Suppressor macrophage treated with lipopolysaccharide for 1 hour (primary cell): ENCODE results near the gene UST.
"Not testable (repeated sequence)": the region's sequence is repeated elsewhere in the genome, so short reads cannot be mapped to it uniquely, and the experiment has no call there.

ENCODE experiments used
- DNase-seq, 3 donors: peaks; one replicate each; pipeline ENCODE4 v3.0.0-alpha.2; 2020 to 2022

Gene UST

DNA sequence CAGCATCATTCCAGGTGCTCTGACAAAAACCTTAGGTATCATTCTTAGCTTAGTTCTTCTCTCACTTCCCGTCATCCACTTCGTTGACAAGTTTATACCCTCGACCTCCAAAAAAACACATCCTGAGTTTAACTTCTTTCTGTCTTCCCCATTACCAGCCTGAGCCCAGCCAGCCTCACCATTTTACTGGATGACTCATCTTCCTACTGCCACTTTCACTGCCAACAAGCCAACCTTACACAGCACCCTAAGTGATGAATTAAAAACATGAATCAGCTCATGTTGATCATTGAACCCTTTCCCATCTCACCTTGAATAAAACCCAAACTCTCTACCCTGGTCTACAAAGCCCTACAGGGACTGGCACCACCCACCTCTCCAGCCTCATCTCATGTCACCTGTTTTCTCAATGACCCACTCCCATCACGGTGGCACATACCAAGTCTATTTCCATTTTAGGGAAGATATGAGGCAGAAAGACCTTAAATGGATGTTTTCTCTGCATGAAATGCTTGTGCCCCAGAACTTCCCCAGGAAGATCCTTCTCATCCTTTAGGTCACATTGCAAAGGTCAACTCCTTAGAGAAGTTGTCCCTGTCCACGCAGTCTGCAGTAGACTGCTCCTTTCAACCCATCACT, 9.9 kb upstream of the UST start:
- DNase-seq = peak; percentile 34 to 51 (median 36)

DNA sequence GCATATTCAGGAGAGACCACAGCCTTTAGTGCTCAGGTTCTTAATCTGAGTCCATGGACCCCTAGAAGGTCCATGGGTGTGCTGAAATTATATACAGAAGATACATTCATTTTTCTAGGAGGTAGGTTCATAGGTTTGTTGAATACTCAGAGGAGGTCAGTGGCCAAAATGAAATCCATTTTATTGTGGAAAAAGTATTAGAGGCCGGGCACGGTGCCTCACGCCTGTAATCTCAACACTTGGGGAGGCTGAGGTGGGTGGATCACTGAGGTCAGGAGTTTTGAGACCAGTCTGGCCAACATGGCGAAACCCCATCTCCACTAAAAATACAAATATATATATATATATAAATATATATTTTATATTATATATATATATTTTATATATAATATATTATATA, 9.0 kb upstream of the UST start:
- DNase-seq = no peak

GRCh38 chr6:148738946-148739821, 7.6 kb upstream of the UST start:
- DNase-seq = peak in 1 of 3 donors; percentile 53

DNA sequence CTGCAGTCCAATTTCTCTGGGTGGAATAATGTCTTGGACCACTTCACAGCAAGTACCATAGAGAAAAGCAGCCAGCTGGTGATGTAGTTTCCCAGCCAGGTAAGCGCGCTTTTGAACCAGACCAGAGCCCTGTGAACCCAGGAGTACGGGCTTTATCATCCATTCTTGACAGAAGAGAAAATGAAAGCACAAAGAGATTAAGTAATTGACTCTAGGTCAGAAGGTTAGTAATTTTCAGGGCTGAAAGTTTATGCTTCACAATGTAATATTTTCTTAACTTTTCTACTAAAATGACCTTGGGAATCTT, 7.1 kb upstream of the UST start:
- DNase-seq = no peak

DNA sequence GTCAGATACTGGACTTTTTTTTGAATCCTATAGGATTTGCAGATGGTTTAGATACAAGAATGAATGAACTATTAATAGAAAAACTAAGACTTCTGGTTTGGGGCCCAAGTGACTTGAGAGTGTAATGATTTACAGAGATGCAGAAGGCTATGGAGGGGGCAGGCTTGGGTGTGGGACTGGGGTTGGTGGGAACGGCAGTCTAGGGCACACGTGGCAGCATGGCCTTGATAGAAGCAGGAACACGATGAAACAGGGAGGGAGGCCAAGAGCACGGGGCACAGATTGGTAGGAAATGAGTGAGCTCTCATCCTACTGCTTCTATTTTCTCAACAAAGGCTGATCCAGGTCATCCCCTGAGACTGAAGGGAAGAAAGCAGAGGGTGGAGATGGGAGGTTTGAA, 3.4 kb upstream of the UST start:
- no peak for DNase-seq

GRCh38 chr6:148745926-148746325, 904 bp upstream of the UST start:
- no peak for DNase-seq

DNA sequence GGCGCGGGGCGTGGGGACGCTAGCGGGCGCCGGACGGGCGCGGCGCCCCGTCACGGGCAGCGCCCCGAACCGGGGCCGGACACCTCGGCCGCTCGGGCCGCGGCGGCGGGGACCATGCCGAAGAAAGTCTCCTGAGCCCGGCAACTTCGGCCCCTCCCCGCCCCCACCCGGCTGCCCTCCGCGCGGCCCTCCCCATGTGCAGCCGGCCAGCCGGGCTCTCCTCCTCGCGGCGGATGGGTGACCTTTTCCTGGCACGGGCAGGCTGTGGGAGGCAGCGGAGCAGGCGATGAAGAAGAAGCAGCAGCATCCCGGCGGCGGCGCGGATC, 278 bp downstream of the UST start:
- peak; percentile 39 to 70 (median 48) for DNase-seq

GRCh38 chr6:148747471-148748165, 788 bp downstream of the UST start:
- peak; percentile 34 to 68 (median 47) for DNase-seq

GRCh38 chr6:148749674-148750073, 2.8 kb downstream of the UST start:
- DNase-seq = no peak

DNA sequence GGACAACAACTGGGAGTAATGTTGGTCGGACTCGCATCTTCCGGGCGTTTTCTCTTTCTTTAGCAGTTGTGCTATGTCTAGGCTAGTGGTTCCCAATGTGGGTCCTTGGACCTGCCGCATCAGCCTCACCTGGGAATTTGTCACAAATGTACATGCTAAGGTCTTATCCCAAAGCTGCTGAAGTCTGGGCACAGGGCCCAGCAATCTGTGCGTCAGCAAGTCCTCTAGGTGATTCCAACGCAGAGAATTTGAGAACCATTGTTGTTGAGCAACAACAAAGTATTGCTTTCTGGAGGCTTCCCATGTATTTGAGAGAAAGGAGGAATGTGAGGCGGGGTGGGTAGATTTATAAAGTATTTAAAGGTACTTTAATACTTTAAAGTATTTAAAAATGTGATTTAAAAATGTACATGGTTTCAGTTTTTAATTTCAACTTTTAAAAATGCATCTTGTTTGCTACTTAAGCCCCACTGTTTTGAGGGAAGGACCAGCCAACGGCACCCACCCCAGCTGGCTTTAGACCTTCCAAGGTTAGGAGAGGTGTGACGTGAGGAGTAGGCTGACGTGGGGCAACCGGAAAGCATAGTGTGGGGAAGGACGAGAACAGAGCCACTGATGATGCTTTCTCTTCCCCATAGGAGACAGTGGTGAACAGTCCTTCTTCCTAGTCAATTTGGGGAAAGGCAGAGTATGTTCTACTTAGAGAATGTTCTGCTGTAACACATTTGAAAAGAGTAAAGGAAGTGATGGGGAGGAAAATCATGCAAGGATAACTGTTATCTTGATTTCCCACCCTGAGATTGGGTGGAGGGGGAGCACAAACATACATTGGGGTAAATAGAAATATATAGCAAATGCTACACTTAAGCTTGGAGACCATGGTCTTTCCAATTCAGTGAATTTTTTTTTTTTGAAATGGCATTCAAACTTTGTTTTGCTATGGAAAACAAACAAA, 4.3 kb downstream of the UST start:
- DNase-seq = no peak

DNA sequence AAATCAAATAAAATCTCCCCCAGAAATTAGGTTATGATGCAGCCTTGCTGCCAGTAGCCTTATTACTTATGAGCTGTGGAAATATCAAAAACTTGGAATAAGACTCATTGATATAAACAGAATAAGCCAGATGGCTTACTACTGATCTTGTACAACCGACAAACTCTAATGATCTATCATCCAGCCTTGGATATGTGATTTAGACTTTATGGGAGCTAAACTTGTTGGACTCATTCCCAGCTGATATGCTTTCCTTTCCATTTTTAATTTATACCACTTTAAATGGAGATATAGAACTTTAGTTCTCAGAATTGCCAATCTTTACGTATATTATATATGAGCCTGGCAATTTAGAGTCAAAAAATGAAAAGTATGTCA, 5.0 kb downstream of the UST start:
- DNase-seq = no peak

DNA sequence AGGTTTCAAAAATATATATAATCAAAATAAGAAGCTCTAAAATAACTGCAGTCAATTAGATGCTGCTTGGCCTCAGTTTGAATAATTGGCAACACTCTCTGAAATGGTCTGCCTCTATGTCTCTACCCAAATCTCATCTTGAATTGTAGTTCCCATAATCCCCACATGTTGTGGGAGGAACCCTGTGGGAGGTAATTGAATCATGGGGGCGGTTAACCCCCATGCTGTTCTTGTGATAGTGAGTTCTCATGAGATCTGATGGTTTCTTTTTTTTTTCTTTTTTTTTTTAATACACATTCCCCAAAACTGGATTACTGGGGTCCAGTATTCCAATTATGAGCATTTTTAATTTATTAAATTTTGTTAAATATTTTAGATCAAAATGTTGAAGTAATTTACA, 8.5 kb downstream of the UST start:
- DNase-seq = not testable (repeated sequence)

DNA sequence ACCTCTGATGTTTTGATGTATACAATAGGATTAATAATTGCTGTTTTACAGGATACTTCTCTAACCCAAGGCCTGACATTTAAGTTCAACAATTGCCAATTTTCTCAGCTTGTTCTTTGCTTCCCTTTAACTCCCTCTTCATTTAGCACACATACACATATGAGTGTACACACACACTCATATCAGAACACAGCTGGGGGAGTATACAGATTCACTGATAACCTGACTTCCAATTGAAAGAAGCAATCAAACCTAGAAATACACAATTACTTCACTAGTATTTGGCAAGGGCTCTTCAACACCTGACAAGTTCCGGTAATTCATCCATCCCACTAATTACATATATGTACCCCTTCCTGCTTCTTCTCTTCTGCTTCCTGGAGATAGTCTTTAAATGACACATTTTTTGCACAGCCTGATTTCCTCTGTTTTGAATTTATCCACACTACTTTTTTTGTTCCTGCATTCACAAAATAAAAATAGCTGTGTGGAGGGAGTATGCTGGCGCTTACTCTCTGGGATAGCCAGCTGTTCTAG, 11.2 kb downstream of the UST start:
- no peak for DNase-seq

GRCh38 chr6:148758492-148758891, 11.7 kb downstream of the UST start:
- DNase-seq = peak; percentile 89 to 96 (median 94)

- no peak for DNase-seq
These were observed 13.4 kb downstream of the UST start for GRCh38 chr6:148760258-148760534.

GRCh38 chr6:148760568-148761526, 14.0 kb downstream of the UST start:
- DNase-seq = peak; percentile 52 to 68 (median 63)

- DNase-seq = no peak
These were observed 14.7 kb downstream of the UST start for GRCh38 chr6:148761527-148762011.

- DNase-seq = no peak
These were observed 15.4 kb downstream of the UST start for GRCh38 chr6:148762231-148762630.

DNA sequence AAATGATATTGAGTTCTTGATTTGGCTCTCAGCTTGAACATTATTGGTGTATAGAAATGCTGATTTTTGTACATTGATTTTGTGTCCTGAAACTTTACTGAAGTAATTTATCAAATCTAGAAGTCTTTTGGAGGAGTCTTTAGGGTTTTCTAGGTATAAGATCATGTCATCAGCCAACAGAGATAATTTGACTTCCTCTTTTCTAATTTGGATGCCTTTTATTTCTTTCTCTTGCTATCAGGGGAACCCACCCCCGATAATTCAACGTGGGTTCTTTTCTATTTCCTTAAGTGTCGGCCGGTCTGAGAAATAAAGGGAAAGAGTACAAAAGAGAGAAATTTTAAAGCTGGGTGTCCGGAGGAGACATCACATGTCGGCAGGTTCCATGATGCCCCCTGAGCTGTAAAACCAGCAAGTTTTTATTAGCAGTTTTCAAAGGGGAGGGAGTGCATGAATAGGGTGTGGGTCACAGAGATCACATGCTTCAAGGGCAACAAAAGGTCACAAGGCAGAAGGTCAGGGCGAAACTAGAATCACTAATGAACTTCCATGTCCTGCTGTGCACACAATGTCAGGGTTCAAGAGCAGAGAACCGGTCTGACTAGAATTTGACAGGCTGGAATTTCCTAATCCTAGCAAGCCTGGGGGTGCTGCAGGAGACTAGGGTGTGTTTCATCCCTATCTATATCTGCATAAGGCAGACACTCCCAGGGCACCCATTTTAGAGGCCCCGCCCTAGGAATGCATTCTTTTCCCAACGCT, 17.6 kb downstream of the UST start:
- DNase-seq = not testable (repeated sequence)

DNA sequence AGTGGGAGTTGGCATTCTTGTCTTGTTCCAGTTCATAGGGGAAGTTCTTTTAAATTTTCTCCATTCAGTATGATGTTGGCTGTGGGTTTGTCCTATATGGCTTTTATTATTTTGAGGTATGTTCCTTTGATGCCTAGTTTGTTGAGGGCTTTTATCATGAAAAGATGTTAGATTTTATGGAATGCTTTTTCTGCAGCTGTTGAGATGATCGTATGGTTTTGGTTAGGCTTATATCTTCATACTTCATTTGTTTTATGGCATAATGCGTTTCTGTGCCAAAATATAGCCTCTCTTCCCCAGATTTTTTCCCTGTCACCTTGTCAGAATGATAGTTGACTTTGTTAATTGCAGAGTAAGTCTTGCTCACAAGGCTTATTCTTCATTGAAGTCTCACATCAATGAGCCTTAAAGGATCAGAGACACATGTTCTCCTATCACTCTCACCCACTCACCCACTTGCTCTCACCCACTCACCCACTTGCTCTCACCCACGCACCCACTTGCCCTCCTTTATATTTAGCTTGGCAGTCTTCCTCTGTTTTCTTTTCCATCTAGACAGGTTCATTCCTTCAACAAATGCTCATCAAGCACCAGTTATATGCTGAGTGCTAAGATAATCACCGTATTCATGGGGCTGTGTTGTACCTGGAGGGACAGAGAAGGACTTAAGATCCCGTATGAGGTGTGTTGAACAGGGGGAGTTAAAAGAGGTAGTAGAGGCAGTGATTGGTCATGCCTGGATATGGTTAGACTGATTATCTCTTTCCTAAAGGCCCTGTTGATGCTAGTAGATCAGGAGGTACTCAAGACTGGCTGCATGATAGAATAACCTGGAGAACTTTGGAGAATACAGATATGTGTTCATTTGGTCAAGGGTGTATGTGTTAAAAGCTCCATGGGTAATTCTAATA, 19.3 kb downstream of the UST start:
- DNase-seq = no peak
